BLaER1 (cell line): ENCODE data around the gene STIMATE.

Experiments used
- H3K27ac ChIP-seq: shearing (Covaris generic); formaldehyde crosslinking; 2 replicates; pipeline ENCODE4 v1.8.1; 2022
- H3K27me3 ChIP-seq: shearing (Covaris generic); formaldehyde crosslinking; 2 replicates; pipeline ENCODE4 v1.8.1; 2022
- H3K36me3 ChIP-seq: shearing (Covaris generic); formaldehyde crosslinking; 2 replicates; pipeline ENCODE4 v1.8.1; 2022
- H3K4me1 ChIP-seq: shearing (Covaris generic); formaldehyde crosslinking; 2 replicates; pipeline ENCODE4 v1.8.1; 2022
- H3K4me2 ChIP-seq: shearing (Covaris generic); formaldehyde crosslinking; 2 replicates; pipeline ENCODE4 v1.8.1; 2022
- H3K4me3 ChIP-seq: shearing (Covaris generic); formaldehyde crosslinking; 2 replicates; pipeline ENCODE4 v1.8.1; 2022
- H3K9ac ChIP-seq: shearing (Covaris generic); formaldehyde crosslinking; 2 replicates; pipeline ENCODE4 v1.8.1; 2022
- H3K9me3 ChIP-seq: shearing (Covaris generic); formaldehyde crosslinking; 2 replicates; pipeline ENCODE4 v1.8.1; 2022
- H4K20me1 ChIP-seq: shearing (Covaris generic); formaldehyde crosslinking; 2 replicates; pipeline ENCODE4 v1.8.1; 2022
- Cebpa-rat ChIP-seq: shearing (Covaris generic); IDR thresholded peaks from 2 replicates; pipeline ENCODE4 v1.8.1; 2022

Gene STIMATE

GRCh38 chr3:52897130-52898122 is at the start of gene STIMATE:
Gene STIMATE, minus strand, starts transcription at chr3:52897548. Its CDS starts 98 bp downstream, at chr3:52897450.
- peak within 1 kb of the TSS; percentile 85 for H3K9ac ChIP-seq
- H3K4me3 ChIP-seq: peak within 1 kb of the TSS; percentile 89
- no peaks in the 10 kb centered on the region for H3K9me3 ChIP-seq
- H3K27me3 ChIP-seq: no peaks in the 10 kb centered on the region
- H3K27ac ChIP-seq: peak within 1 kb of the TSS; percentile 76
- peaks cover 39% of the 10 kb centered on the region for H4K20me1 ChIP-seq
- TF ChIP-seq Cebpa-rat: no peak
- peaks cover 60% of the 10 kb centered on the region for H3K4me1 ChIP-seq
- H3K4me2 ChIP-seq: peak within 1 kb of the TSS; percentile 97
- H3K36me3 ChIP-seq: peaks cover 14% of the 10 kb centered on the region

DNA sequence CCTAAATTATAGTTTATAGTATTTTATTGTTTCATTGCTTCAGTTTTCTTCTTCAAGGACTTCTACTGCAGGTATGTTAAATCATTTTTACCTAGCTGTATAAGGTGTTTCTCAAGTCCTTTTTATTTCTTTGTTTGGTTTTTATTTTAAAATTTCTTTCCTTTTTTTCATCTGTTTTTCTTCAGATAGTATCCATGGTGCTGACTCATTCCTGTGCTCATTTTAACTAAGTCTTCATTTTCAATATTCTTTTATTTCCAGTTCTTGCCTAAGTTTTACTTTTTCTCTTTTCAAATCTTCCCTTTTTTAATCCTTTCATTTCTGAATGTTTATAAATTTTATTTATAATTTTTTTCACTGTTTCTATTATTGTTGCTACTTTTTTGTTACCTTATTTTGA is 42.3 kb upstream of the STIMATE start:
- no peaks in the 10 kb centered on the region for H4K20me1 ChIP-seq
- no peak overlapping the region for H3K4me3 ChIP-seq
- TF ChIP-seq Cebpa-rat: no peak
- H3K9ac ChIP-seq: no peak overlapping the region
- H3K9me3 ChIP-seq: no peaks in the 10 kb centered on the region
- no peak overlapping the region for H3K4me2 ChIP-seq
- no peaks in the 10 kb centered on the region for H3K4me1 ChIP-seq
- H3K27me3 ChIP-seq: no peaks in the 10 kb centered on the region
- H3K27ac ChIP-seq: no peak overlapping the region
- H3K36me3 ChIP-seq: peaks cover 26% of the 10 kb centered on the region

DNA sequence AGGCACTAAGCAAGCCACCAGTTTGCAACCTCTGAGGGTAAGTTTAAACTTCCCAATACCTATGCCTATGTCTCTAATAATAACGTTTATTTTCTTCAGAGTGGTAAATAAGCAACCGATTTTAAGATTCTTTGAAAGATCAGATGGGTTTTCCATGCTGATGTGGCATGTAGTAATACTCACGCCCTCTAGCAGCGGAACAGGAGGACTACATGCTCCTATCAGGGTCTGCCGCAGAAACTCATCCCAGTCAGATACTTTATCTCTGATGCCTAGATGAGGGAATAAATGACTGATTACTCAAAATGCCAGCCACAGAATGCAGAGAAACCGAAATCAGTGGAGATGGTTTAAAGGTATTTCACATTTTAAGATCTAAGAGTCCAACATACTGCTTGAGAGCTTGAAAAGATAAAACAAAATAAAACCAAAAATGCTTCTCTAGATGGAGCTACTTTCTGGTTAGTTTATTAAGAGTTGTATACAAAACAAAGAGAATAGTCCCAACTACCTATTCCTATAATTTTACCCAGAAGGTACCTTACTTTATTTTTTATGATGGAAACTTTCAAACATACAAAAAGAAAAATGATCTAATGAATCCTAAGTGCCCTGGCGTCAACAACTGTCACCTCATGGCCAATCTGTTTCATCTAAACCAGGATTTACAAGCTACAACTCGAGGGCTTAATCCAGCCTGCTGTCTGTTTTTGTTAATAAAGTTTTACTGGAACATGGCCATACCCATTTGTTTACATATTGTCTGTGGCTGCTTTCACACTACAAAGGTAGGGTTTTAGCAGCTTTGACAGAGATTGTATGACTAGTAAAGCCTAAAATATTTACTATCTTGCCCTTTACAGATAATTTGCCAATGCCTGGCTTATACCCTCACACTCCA is 37.5 kb upstream of the STIMATE start:
- TF ChIP-seq Cebpa-rat: no peak
- H3K4me3 ChIP-seq: no peak overlapping the region
- no peak overlapping the region for H3K9ac ChIP-seq
- H3K27me3 ChIP-seq: no peaks in the 10 kb centered on the region
- H3K4me2 ChIP-seq: no peak overlapping the region
- peaks cover 20% of the 10 kb centered on the region for H3K36me3 ChIP-seq
- no peak overlapping the region for H3K27ac ChIP-seq
- H3K9me3 ChIP-seq: no peaks in the 10 kb centered on the region
- no peaks in the 10 kb centered on the region for H3K4me1 ChIP-seq
- no peaks in the 10 kb centered on the region for H4K20me1 ChIP-seq

DNA sequence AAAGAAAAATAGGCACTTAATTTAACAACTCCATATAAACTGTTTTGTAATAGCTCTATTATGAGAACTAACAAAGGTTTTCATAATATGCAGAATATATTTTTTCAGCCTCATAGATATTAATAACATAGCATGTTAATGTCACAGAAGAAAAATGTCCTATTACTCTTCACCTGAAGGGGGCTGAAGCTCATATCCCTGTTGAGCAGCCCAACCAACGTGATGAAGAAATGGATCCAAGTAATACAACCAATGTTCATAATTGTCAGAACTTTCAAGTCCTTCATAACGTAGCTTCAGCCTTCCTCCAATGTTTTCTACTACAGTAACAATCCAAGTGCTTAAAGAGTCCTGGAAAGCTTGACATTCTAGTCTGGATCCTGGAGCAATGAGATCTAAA is 34.5 kb upstream of the STIMATE start:
- H4K20me1 ChIP-seq: no peaks in the 10 kb centered on the region

GRCh38 chr3:52931328-52931727 is 34.0 kb upstream of the STIMATE start:
- no peak for TF ChIP-seq Cebpa-rat
- peaks cover 48% of the 10 kb centered on the region for H3K36me3 ChIP-seq

More for the DNA sequence above, 34.5 kb upstream of the STIMATE start:
- Histone ChIP-seq H3K9me3 (no peaks in the 10 kb centered on the region), H3K4me3 (no peak overlapping the region), H3K36me3 (peaks cover 43% of the 10 kb centered on the region), H3K27ac (no peak overlapping the region), H3K4me2 (no peak overlapping the region), H3K4me1 (no peaks in the 10 kb centered on the region), H3K9ac (no peak overlapping the region), H3K27me3 (no peaks in the 10 kb centered on the region)
- no peak for TF ChIP-seq Cebpa-rat

GRCh38 chr3:52930748-52931147 is 33.4 kb upstream of the STIMATE start:
- Histone ChIP-seq H3K4me2 (no peak overlapping the region), H3K4me3 (no peak overlapping the region), H3K36me3 (peaks cover 52% of the 10 kb centered on the region)

More at GRCh38 chr3:52931328-52931727, 34.0 kb upstream of the STIMATE start:
- Histone ChIP-seq H3K4me3 (no peak overlapping the region), H3K4me2 (no peak overlapping the region), H3K4me1 (no peaks in the 10 kb centered on the region), H3K27ac (no peak overlapping the region), H3K9ac (no peak overlapping the region), H3K9me3 (no peaks in the 10 kb centered on the region), H3K27me3 (no peaks in the 10 kb centered on the region), H4K20me1 (no peaks in the 10 kb centered on the region)

GRCh38 chr3:52926554-52926953 is 29.2 kb upstream of the STIMATE start:
- no peak for TF ChIP-seq Cebpa-rat
- no peaks in the 10 kb centered on the region for H3K27me3 ChIP-seq
- no peak overlapping the region for H3K9ac ChIP-seq
- H3K27ac ChIP-seq: no peak overlapping the region
- H3K4me2 ChIP-seq: no peak overlapping the region
- H3K4me3 ChIP-seq: no peak overlapping the region
- no peaks in the 10 kb centered on the region for H4K20me1 ChIP-seq
- peaks cover 76% of the 10 kb centered on the region for H3K36me3 ChIP-seq
- no peaks in the 10 kb centered on the region for H3K9me3 ChIP-seq
- H3K4me1 ChIP-seq: no peaks in the 10 kb centered on the region

More at GRCh38 chr3:52930748-52931147, 33.4 kb upstream of the STIMATE start:
- Histone ChIP-seq H3K4me1 (no peaks in the 10 kb centered on the region), H3K27me3 (no peaks in the 10 kb centered on the region), H3K27ac (no peak overlapping the region), H3K9me3 (no peaks in the 10 kb centered on the region), H3K9ac (no peak overlapping the region), H4K20me1 (no peaks in the 10 kb centered on the region)
- TF ChIP-seq Cebpa-rat: no peak

DNA sequence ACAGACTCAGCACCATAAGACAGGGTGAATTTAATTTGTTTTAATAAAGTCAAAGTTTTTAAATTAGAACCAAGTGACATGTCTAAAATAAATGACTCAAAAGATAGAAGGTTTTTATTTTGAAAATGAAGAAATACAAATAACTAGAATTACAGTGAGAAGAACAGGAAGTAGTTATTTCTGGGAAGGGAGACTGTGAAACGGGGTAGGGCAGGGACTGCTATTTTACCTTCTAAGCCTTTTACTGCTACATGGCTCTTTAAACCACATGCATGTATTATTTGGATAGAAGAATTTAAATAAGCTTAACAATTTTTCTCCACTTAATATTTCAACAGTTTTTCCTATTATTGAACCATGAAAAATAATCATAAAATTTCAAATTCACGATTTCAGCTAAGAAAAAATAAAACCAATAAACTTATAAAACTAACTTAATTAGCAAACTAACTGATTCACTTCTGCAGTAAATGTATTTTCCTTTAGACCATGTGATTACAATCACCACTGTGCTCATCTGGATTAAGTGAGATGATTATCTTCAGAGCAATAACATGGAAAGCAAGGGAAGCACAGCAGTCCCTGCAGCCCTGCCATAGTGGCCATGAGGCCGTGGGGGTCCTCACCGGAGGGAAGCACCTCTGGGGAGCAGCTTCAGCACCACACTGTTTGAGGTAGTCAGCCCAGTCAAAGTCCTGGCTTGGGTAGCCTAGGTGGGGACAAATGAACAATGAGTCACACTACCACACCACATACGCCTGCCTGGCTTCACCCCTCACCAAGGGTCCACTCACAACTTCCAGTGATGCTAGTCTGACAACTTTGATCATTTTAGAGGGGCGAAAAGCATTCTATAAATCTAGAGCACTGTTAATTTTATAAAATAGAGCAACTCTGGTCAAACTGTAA is 28.3 kb upstream of the STIMATE start:
- H3K9ac ChIP-seq: no peak overlapping the region
- H3K27ac ChIP-seq: no peak overlapping the region
- no peaks in the 10 kb centered on the region for H3K27me3 ChIP-seq
- H3K4me2 ChIP-seq: no peak overlapping the region
- no peak for TF ChIP-seq Cebpa-rat
- no peak overlapping the region for H3K4me3 ChIP-seq
- H4K20me1 ChIP-seq: no peaks in the 10 kb centered on the region
- H3K4me1 ChIP-seq: no peaks in the 10 kb centered on the region
- H3K9me3 ChIP-seq: no peaks in the 10 kb centered on the region
- H3K36me3 ChIP-seq: peaks cover 78% of the 10 kb centered on the region

DNA sequence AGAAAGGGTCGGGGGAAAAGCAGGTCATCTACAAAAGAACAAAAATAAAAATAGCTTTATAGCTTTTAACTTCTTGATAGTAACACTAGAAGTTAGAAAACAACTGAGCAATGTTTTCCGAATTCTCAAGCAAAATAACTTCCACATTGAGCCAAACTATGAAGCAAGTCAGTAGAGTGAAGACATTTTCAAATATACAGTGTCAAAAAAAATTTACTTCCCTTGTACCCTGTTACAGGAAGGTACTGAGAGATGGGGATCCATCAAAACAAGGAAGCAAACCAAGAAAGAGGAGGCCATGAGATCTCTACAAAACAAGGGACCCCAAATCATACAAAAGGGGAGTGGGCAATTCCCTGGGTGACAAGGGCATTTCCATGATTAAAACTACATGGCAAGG is 26.6 kb upstream of the STIMATE start:
- peaks cover 79% of the 10 kb centered on the region for H3K36me3 ChIP-seq
- no peaks in the 10 kb centered on the region for H3K9me3 ChIP-seq
- no peaks in the 10 kb centered on the region for H3K4me1 ChIP-seq
- H3K4me2 ChIP-seq: no peak overlapping the region
- no peak overlapping the region for H3K4me3 ChIP-seq
- no peaks in the 10 kb centered on the region for H4K20me1 ChIP-seq
- H3K27ac ChIP-seq: no peak overlapping the region
- H3K9ac ChIP-seq: no peak overlapping the region
- no peak for TF ChIP-seq Cebpa-rat
- no peaks in the 10 kb centered on the region for H3K27me3 ChIP-seq
